Measurements from ENCODE around the gene PTPRN2.

GRCh38 chr7:157567666-157568065 is 1020.0 kb downstream of the PTPRN2 start:
- TF ChIP-seq CTCF (conservative IDR thresholded peaks at IDR 0.05; ENCODE audit: low read depth, low read length), result no peak
- no peak for TF ChIP-seq EZH2 (IDR thresholded peaks at IDR 0.05; ENCODE audit: borderline replicate concordance, low read depth, low read length, poor library complexity, severe bottlenecking)

Data from A673 (cell line).